Adrenal gland (tissue), 5 donors: ENCODE measurements around the gene TMEM45A.

Experiments
- CTCF ChIP-seq, 6 experiments: fragments of 450-650 bp in 4 of 6; fragments of 200-600 bp in 2 of 6; sonication (generic) in 1 of 6; IDR thresholded peaks; 1 replicate in 5 of 6; 2 replicates in 1 of 6; pipeline versions ENCODE4 v1.5.1 to v1.8.0; 2016 to 2021; ENCODE audit warnings: antibody characterized with exemption in 6 of 6, mild to moderate bottlenecking in 2 of 6, moderate library complexity in 1 of 6
- POLR2A ChIP-seq, 2 donors: fragments of 450-650 bp; IDR thresholded peaks; one replicate each; pipeline ENCODE4 v1.6.1; 2017; ENCODE audit warnings: antibody characterized with exemption in 2 of 2, mild to moderate bottlenecking in 2 of 2, moderate library complexity in 1 of 2
- donor health status: DM: no; HTN: no; CAD: no.

DNA sequence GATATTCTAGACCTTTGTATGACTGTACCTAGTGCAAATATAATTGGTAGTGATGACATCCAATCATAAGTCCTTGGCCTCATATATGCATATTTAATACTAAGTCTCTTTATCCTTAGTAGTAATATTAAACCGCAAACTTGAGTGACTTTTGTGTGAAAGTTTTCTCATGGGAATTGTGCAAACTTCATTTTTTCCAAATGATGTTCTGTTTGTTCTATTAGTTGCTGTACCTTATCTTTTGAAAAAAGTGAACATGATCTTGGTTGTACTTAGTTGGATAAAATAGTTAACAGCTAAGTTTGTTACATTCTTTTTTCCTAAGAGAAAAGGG lies 43.2 kb downstream of the TMEM45A start:
- no peak for TF ChIP-seq POLR2A (IDR thresholded peaks at IDR 0.05)
- no peak for TF ChIP-seq CTCF (IDR thresholded peaks at IDR 0.05)
